ENCODE results near the gene OR1C1.

DNA sequence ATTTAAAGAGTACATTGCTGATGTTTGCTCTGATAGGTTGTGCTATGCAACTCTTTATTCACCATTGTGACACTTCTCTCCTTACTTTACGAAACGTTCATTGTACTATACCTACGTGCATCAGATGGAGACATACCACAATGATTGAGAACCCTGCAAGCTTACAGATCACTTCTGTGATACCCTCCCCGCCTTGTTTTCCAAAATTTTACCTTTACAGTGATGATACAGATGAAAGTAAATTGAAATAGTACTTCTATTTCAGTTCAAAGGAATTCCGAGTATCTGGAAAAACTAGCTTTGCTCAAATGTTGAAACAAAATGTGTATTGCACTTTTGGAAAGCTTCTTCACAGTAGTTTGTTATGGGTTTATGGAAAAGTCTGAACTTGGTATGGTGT, 18.6 kb downstream of the OR1C1 start:
- TF ChIP-seq, protein P1, sequence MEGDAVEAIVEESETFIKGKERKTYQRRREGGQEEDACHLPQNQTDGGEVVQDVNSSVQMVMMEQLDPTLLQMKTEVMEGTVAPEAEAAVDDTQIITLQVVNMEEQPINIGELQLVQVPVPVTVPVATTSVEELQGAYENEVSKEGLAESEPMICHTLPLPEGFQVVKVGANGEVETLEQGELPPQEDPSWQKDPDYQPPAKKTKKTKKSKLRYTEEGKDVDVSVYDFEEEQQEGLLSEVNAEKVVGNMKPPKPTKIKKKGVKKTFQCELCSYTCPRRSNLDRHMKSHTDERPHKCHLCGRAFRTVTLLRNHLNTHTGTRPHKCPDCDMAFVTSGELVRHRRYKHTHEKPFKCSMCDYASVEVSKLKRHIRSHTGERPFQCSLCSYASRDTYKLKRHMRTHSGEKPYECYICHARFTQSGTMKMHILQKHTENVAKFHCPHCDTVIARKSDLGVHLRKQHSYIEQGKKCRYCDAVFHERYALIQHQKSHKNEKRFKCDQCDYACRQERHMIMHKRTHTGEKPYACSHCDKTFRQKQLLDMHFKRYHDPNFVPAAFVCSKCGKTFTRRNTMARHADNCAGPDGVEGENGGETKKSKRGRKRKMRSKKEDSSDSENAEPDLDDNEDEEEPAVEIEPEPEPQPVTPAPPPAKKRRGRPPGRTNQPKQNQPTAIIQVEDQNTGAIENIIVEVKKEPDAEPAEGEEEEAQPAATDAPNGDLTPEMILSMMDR (IDR thresholded peaks at IDR 0.05; ENCODE audit: low read depth, low read length), result no peak
- TF ChIP-seq EZH2phosphoT487 (IDR thresholded peaks at IDR 0.05; ENCODE audit: low read depth), result no peak
